NCI-H2107 treated with DMSO at 0.1 percent for 48 hours (cell line): Measurements from ENCODE around the gene CDC37L1.
"Not testable (repeated sequence)": the region's sequence is repeated elsewhere in the genome, so short reads cannot be mapped to it uniquely, and the experiment has no call there.

ENCODE experiments used
- DNase-seq: peaks from one replicate; lab custom pipeline; 2025; ENCODE audit not compliant: unreplicated experiment; lab: John Stamatoyannopoulos, UW

The CDC37L1 gene

DNA sequence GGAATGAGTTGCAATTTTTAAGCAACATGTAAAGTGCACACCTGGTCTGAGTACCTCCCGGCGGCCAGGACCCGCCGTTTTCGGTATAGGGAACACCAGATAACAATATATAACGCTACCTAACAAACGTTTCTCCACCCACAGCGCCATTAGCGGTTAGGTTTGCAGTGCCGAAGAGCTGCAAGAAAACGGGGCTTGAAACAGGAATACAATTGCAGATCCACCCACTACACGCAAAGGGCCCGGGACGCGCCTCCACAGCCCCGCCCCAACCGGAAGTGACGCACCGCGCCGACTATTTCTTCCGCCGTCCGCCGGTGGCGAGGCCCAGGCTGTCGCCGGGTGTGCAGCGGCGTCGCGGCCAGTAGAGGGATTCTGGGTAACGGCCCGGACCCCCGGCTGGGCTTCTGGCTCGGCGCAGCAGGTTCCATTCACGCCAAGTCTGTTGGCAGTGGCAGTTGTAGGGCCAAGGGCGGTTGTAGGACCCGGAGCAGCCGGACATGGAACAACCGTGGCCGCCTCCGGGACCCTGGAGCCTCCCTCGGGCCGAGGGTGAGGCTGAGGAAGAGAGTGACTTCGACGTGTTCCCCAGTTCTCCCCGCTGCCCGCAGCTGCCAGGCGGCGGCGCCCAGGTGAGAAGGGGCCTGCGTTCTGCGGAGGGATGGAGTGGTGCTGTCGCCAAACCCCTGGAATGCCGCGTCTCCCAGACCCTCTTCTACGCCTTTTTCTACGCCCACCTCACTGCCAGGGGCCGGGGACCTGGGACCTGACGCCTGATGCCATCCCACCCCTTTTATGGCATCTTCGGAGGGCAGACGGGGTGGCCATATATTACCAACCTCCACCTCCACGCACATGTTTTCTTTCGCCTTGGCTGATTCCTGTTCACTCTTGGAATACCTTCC lies at the start of gene CDC37L1:
Gene CDC37L1 (plus strand): TSS at position 302 of the 905 bp plus-strand sequence. CDS start 199 bp downstream, at position 501.
- peak; percentile 87 for DNase-seq

DNA sequence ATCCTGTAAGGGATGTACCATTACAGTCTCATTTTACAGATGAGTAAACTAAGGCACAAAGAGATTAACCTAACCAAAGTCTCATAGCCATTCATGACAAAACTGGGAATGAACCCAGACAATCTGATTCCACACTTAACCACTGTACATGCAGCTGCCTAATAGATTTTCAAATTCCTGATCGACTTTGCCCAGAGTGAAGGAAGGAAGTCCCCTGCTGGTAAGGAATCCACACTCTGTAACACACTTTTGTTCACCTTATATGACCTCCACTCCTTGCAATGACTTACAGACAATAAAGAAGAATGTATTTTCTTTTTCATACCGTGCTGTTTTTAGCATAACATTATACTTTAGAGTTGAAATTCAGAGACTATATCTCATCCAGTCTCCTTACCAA lies 48.5 kb upstream of the CDC37L1 start:
- DNase-seq, result no peak

DNA sequence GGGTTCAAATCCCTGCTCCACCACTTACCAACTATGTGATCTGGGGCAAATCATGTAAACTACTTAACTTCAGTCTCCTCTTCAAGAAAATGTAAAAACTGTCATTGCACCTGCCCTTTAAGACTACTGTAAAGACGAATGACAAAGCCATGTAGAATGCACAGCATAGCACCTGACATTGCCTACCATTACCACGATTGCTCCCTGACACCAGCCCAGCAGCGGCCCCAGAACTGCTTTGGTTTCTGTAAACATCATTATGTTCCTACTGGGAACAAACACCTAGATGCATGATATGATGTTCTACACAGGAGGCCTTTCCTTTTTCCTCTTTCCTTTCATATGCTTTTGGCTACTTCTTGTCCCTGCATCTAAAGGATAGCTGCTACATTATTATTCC lies 40.4 kb upstream of the CDC37L1 start:
- no peak for DNase-seq

DNA sequence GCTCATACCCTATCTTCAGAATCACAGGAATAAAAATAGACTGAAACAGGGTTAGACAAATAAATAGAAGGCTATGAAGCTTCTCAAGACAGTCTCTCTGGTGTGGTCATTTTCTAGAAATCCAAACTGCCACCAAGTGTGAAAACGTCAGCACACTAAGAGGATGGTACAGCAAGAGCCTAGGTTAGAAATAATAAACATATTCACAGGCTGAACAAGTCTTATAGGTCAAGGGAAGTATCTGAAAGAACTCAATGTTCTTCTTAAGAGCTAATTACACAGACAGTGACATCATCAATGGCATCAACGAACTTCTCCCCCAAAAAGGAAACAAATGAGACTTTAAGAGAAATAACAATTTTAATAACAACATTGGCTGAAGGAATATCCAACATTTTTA lies 39.9 kb upstream of the CDC37L1 start:
- DNase-seq, result no peak

DNA sequence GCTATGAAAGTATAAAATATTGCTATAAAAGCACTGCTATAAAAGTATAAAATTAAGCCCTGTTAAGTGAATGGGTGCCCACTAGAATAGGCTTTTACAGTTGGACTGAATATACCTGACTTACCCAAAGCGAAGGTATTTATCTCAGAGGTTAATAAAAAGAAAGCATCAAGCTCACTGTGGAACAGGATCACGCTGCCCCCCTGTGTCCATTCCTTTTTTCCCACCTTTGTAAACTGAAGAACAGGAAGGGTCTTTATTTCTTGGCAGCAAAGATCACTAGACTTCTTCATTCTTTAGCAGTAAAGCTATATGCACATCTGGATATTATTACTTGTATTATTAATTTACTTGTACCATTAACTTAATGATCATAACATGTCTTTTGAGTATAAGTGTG lies 39.3 kb upstream of the CDC37L1 start:
- peak; percentile 15 for DNase-seq

DNA sequence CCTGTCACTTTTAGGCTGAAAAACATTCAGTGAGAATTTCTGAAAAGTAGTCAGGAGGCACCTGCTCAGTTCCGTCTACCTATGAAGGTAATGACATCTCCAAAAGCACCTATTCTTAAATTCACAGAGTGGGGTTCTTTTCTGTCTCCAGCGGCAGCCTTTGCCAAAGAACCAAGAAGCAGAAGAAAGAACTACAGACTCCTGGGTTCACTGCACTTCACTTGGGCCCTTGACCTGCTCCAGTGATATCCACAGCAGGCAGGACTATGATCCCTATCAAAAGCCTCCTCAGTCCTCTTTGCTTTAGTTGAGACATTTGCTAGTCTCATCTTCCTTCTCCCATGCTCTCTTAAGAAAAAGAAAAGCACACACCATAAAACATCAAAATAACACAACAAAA lies 37.0 kb upstream of the CDC37L1 start:
- DNase-seq, result no peak

DNA sequence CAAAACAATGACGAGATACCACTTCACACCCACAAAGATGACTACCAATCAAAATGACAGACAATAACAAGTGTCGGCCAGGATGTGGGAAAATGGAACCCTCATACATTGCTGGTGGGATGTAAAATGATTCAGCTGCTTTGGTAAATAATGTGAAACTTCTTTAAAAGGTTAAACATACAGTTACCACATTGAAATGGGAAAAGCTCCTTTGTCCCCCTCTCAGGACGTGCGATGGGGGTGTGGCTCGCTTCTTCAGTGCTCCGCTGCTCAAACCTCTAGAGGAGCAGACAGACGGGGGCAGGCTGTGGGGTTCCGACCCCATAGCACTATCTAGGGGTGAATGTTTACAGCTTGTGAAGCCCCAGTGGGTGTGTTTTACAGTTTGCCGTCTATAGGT lies 25.3 kb upstream of the CDC37L1 start:
- no peak for DNase-seq

DNA sequence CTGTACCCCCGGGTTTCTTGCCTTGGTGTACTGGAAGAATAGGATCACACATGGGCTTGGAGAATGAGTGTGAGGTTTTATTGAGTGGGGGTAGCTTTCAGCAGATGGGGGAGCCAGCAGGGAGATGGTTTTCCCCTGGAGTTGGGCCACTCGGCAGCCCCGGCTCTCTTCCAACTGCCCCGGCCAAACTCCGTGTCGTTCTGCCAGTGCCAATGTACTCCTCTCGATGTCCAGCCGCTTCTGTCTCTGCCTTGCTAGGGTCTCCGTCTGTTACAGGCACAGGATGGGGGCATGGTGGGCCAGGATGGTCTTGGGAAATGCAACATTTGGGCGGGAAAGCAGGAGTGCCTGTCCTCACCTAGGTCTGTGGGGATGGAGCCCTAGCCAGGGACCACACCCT lies 24.8 kb upstream of the CDC37L1 start:
- DNase-seq, result no peak

DNA sequence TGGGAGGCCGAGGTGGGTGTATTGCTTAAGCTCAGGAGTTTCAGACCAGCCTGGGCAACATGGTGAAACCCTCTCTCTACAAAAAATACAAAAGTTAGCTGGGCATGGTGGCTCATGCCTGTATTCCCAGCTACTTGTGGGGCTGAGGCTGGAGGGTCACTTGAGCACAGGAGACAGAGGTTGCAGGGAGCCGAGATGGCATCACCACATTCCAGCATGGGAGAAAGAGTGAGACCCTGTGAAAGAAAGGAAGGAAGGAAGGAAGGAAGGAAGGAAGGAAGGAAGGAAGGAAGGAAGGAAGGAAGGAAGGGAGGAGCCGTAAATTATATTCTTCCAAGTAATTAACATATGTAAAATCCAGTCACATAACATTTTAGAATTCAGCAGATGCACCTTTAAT lies 23.2 kb upstream of the CDC37L1 start:
- not testable (repeated sequence) for DNase-seq

DNA sequence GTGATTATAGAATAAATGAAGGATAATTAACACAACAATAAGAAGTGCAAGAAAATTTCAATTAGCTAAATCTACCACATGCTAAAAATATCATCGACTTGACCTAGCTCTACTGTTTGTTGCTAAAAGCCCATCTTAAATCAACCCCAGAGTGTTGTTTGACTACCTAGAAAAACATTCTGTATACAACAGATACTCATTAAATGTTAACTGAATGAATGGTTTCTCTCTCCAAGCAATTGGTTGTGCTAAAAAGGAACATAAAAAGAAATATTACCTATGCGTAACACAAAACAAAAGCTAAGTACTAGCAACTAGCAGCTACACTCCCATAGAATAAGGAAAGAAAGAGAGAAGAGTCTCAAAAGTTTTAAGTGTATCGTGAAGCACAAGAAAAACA lies 22.7 kb upstream of the CDC37L1 start:
- no peak for DNase-seq

DNA sequence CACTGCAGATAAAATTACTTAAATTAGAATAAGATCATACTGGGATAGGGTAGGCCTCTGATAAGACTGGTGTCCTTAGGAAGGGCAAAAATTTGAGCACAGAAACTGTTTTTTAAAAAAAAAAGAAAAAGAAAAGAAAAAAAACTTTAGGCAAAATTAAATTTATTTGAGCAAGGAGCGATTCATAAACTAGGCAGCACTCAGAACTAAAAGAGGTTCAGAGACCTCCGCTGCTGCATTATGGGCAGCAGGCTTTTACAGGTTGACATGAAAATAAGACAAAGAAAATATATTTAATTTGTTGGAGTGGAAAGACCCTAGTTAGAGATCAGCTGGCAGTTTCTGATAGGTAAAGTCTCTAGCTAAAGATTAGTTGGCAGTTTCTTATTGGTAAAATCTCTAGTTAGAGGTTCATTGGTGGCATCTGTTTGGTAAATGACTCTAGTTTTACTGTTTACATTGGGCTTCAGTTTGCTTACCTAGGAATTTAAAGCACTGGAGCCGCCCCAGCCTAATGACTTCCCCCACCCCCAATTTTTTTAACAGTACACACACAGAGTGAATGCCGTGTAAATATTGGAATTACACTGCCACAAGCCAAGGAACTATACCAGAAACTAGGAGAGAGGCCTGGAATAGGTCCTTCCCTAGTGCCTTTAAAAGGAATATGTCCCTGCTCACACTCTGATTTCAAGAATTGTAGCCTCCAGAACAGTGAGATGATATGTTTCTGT lies 21.8 kb upstream of the CDC37L1 start:
- DNase-seq, result no peak

DNA sequence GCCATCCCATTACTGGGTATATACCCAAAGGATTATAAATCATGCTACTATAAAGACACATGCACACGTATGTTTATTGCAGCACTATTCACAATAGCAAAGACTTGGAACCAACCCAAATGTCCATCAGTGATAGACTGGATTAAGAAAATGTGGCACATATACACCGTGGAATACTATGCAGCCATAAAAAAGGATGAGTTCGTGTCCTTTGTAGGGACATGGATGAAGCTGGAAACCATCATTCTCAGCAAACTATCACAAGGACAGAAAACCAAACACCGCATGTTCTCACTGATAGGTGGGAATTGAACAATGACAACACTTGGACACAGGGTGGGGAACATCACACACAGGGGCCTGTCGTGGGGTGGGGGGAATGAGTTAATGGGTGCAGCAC lies 18.7 kb upstream of the CDC37L1 start:
- DNase-seq, result not testable (repeated sequence)

DNA sequence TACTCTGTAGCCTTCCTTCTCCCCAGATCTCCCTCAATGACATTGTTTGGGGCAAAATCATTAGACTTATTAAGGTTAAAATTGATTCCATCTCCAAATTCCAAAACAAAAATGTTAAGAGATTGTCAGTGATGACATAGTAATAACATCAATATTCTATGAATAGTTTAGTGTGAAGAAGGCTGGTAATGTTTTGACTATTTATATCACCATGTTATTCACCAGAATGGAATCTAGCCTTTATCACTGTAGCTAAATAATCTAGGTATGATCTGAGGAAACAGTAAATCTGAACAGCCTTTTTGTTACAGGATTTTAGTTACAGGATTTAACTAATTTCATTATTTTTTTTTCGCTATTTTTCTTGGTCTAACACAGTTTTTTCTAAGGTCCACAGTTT lies 18.2 kb upstream of the CDC37L1 start:
- no peak for DNase-seq

DNA sequence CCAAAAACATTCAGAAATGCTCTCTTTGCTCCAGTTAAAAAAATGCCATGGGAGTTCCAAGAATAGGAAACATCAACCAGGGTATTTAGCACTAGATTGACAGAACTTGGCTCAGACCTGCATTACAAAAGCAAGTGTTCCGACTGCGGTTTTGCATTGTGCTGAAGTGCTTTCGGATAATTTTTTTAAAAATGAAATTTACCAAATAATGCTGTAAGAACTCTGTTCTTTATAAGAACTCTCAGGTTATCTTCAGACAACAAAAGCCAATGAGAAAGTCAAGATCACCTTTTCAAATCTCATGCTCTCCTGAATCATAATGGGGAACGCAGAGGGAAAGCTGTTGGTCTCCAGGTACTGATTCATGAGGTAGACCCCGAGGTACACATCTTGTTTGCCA lies 17.8 kb upstream of the CDC37L1 start:
- peak; percentile 84 for DNase-seq

DNA sequence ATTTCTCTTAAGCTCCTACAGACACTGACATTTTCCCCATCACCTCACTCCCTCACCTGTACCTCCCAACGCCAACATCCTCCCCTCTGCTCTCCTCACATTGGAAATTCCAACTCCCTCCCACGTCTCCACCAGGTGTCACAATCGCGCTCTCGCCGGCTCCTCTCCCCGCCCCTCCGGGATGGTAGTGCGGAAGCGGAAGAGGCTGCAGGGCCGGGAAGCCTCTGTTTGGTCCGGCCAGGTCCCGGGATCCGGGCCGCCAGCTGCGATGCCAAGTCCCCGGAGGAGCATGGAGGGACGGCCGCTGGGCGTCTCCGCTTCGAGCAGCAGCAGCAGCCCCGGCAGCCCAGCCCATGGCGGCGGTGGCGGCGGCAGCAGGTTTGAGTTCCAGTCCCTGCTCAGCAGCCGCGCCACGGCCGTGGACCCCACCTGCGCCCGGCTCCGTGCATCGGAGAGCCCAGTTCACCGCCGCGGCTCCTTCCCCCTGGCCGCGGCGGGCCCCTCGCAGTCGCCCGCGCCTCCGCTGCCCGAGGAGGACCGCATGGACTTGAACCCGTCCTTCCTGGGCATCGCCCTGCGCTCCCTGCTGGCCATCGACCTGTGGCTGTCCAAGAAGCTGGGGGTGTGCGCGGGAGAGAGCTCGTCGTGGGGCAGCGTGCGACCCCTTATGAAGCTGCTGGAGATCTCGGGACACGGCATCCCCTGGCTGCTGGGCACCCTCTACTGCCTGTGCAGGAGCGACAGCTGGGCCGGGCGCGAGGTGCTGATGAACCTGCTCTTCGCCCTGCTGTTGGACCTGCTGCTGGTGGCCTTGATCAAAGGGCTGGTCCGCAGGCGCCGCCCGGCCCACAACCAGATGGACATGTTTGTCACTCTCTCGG lies 17.0 kb upstream of the CDC37L1 start, which contains the start of gene PLPP6:
Gene PLPP6 (plus strand): TSS at position 187 of the 881 bp plus-strand sequence. CDS start 82 bp downstream, at position 269.
- peak; percentile 94 for DNase-seq

DNA sequence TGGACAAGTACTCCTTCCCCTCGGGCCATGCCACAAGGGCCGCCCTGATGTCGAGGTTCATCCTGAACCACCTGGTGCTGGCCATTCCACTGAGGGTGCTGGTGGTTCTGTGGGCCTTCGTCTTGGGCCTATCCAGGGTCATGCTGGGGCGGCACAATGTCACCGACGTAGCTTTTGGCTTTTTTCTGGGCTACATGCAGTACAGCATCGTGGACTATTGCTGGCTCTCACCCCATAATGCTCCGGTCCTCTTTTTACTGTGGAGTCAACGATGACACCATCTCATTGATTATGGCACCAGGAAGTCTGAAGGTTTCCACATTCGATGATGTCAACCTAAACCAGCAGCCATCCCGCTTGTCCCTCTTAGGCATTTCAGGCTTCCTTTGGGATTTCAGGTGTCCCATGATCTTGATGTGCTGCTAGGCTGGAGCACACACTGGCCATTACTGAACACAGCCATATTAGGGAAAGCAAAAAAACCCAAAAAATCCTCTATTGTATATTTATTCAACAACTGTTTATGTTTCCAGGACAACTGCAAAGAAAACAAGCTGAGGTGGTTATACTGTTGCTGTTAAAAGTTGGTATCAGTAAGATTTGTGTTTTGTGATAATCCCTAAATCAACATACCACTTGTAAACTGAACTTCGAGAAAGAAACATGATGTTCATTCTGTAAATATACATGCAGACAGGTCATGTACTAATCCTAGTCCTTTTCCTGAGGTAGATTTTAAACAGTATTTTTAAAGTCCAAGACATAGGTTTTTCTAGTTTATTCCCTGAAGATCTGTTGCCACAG lies 16.2 kb upstream of the CDC37L1 start:
- DNase-seq, result no peak

DNA sequence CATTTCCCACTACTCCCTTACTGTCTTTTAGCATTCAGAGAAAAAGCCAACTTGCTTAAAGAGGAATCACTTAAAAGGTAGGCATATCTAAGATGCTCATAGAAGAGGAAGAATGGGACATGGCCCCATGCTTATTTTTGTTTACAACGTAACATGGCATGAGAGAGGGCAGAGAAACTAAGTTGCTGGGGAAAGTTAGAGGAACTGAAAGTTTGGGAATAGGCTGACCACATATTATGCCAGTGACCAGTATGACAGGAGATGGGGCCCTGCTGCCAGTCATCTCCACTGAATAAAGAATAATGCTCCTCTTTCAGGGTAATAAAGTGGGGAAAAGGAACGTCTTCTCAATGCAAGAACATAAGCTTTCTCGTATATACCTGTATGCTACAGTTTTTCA lies 15.4 kb upstream of the CDC37L1 start:
- no peak for DNase-seq

DNA sequence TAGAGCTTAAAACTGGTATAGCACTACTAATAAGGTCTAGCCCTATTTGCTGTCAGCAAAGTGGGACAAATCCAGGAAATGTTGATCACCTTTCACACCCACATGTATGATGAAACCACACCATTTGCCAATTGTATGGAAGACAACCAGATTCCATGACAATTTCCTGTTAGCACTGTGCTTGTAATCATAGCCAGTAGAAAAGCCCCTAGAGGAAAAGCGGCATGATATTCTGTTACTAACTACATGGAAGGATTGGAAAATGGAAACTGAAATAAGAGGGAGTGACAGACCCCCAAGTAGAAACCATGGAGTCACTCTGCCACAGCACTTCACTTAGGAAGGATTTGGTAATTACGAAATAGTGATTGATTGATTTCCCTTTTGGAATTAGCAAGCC lies 14.0 kb upstream of the CDC37L1 start:
- DNase-seq, result peak; percentile 33

DNA sequence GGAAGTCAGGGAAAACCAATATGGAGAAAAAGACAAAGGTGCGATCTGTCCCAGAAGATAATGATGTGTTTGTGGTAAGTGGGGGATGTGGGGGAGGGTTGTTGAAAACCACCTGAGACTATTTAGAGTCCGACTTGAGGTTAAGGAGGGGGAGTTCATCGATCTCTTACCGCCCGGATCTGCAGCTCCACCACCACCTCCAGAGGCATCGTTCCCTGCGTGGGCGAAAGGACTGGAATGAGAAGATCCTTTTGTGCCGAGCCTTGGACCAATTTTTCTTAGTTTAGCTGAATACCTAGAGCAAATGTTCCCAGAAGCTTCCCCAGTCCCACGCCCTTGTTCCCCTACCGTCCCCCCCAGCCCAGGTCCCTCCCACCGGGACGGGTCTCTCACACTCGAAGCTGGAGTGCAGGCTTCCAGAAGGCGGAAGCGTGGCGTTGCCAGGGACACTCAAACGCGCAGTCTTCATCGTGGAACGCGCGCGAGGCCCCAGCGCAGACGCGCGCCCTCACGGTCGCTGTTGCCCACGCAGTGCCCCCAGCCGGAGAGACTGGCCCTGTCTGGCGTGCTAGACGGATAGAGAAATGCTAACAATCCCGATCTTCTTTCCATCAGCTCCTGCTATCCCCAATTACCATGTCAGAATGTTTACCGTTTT lies 13.2 kb upstream of the CDC37L1 start, which contains the start of gene SPATA6L:
Gene SPATA6L (minus strand): TSS at position 439 of the 658 bp plus-strand sequence. CDS start 230 bp downstream, at position 209.
- DNase-seq, result peak; percentile 31

DNA sequence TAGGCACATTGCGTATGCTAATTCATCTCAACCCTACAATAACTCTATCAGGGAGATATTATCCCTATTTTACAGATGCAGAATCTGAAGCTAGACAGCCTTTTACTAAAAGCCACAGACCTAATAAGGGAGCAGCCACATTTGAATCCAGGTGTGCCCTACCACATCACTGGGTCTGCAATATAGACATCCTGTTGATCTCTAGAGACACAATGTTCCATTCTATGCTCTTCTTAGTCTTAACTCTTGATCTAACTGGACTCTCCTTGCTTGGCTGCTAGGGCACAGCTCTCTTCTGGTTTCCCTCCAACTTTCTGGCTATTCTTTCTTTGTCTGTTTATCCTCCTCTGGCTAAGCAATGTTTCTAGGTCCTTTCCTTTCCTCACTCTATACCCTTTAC lies 11.7 kb upstream of the CDC37L1 start:
- DNase-seq, result no peak
